ENCODE measurements around the gene PPP2R5D. TPM values are rescaled to one million over a fixed set of nuclear protein-coding genes. Genes with fewer than 3 reads are reported as not detected.

Gene PPP2R5D
- polyA plus RNA-seq (2011; rRNA removed), result 34.6 and 41.6 TPM in 2 replicates
- 28.4 and 34.3 TPM in 2 replicates for polyA plus RNA-seq (2012; cell fraction: cytosol; rRNA removed)
- 33.1 and 56.0 TPM in 2 replicates for polyA plus RNA-seq (2012; cell fraction: nucleus; rRNA removed)
- 25.8 to 26.5 TPM (median 26.0 TPM) in 3 replicates for polyA plus RNA-seq (2017; fragmentation: RNase III; extraction: RNeasy Plus Mini Kit Qiagen cat#74134 plus additional on column Dnase treatment)
- polyA minus RNA-seq (2011; rRNA and poly(A)+ RNA removed), result 53.9 and 56.6 TPM in 2 replicates

GRCh38 chr6:42984001-42984923, at the start of gene PPP2R5D:
Gene PPP2R5D, plus strand, starts transcription at chr6:42984570. Its CDS starts 108 bp downstream, at chr6:42984678.
- peak; percentile 92 to 97 for DNase-seq (ENCODE audit: low read depth in 1 of 2, low spot score in 1 of 2)
- Histone ChIP-seq H3K4me3 (peak within 1 kb of the TSS; percentile 67), H3K4me2 (peak within 1 kb of the TSS; percentile 94), H3K9me3 (no peaks in the 10 kb centered on the region), H3K27ac (peak within 1 kb of the TSS; percentile 80 to 93), H3K4me1 (0 out of 3 replicates have a peak, but pooled peaks cover 11% of the 10 kb centered on the region)
- under 1% methylated on average over 19 of the region's 59 CpGs for WGBS (ENCODE audit: missing lambda C conversion rate)
- no peak for FAIRE-seq
- peak; percentile 95 to 97 for ATAC-seq
- ChIA-PET POLR2A (interaction anchor here (0.5 to 1.9 kb wide), 20 partner anchors 9 to 493 kb away, joined by 3 to 15 read pairs (median 4); partner anchors contain the start of genes CNPY3, CUL7, KLC4 and KLHDC3), CTCF (interaction anchor here (0.6 to 1.5 kb wide), 3 partner anchors 12 to 159 kb away, joined by 3 to 5 read pairs (median 5); no protein-coding TSS in a partner anchor)
- TF ChIP-seq MAZ (IDR thresholded peaks at IDR 0.05; ENCODE audit: borderline replicate concordance, low read depth, low read length) (no peak), SREBF2 (IDR thresholded peaks at IDR 0.05) (no peak), HOXB13 (CRISPR knock-in tag; IDR thresholded peaks at IDR 0.05; ENCODE audit: low read depth) (no peak), MAFK (IDR thresholded peaks at IDR 0.05; ENCODE audit: partially characterized antibody) (no peak), KDM5A (IDR thresholded peaks at IDR 0.05) (no peak), ATOH8 (CRISPR knock-in tag; IDR thresholded peaks at IDR 0.05; ENCODE audit: low read depth) (no peak), PBX3 (IDR thresholded peaks at IDR 0.05) (no peak), CBX2 (IDR thresholded peaks at IDR 0.05; ENCODE audit: borderline replicate concordance, low read depth) (no peak), CHD4 (IDR thresholded peaks at IDR 0.05; ENCODE audit: borderline replicate concordance) (no peak), REST (IDR thresholded peaks at IDR 0.05) (no peak), POLR2AphosphoS2 (conservative IDR thresholded peaks at IDR 0.05; ENCODE audit: low read length) (no peak), CEBPB (IDR thresholded peaks at IDR 0.05) (no peak), HOXA7 (CRISPR knock-in tag; IDR thresholded peaks at IDR 0.05) (no peak), ZSCAN20 (CRISPR knock-in tag; IDR thresholded peaks at IDR 0.05) (no peak), NFE2L2 (conservative IDR thresholded peaks at IDR 0.05; ENCODE audit: low read length) (no peak), ZC3H11A (IDR thresholded peaks at IDR 0.05) (no peak), FOSL2 (IDR thresholded peaks at IDR 0.05) (no peak), FOSL2 (CRISPR knock-in tag; IDR thresholded peaks at IDR 0.05) (no peak), HDAC2 (IDR thresholded peaks at IDR 0.05) (no peak), POLR2A (IDR thresholded peaks at IDR 0.05; ENCODE audit: low read length) (peak; percentile 92), KDM1A (IDR thresholded peaks at IDR 0.05; ENCODE audit: low read depth) (no peak), HOXB5 (CRISPR knock-in tag; IDR thresholded peaks at IDR 0.05) (no peak), RFX5 (IDR thresholded peaks at IDR 0.05) (peak; percentile 99), BCL3 (IDR thresholded peaks at IDR 0.05) (peak; percentile 43; the same call in 1 of the 3 replicates), BHLHE40 (IDR thresholded peaks at IDR 0.05; ENCODE audit: low read depth, low read length) (no peak), ZNF302 (CRISPR knock-in tag; IDR thresholded peaks at IDR 0.05) (no peak), E2F6 (IDR thresholded peaks at IDR 0.05; ENCODE audit: borderline replicate concordance, low read depth) (no peak), TP53 (CRISPR knock-in tag; IDR thresholded peaks at IDR 0.05) (no peak), JUN (IDR thresholded peaks at IDR 0.05) (peak in 1 of 2 experiments; percentile 37; a peak in 1 of 5 replicates), PHF8 (IDR thresholded peaks at IDR 0.05; ENCODE audit: borderline replicate concordance, low read depth) (peak; percentile 28; the same call in 1 of the 2 replicates), GATA3 (IDR thresholded peaks at IDR 0.05; ENCODE audit: borderline replicate concordance) (no peak), EHMT2 (IDR thresholded peaks at IDR 0.05; ENCODE audit: low read depth) (no peak)
